Measurements from ENCODE around the gene PTPN14. TPM values are rescaled to one million over a fixed set of nuclear protein-coding genes. Genes with fewer than 3 reads are reported as not detected.
"Not testable (repeated sequence)": the region's sequence is repeated elsewhere in the genome, so short reads cannot be mapped to it uniquely, and the experiment has no call there.

PTPN14 gene
- total RNA-seq, 2 donors from 2014 or later = 13.5 to 23.5 TPM

DNA sequence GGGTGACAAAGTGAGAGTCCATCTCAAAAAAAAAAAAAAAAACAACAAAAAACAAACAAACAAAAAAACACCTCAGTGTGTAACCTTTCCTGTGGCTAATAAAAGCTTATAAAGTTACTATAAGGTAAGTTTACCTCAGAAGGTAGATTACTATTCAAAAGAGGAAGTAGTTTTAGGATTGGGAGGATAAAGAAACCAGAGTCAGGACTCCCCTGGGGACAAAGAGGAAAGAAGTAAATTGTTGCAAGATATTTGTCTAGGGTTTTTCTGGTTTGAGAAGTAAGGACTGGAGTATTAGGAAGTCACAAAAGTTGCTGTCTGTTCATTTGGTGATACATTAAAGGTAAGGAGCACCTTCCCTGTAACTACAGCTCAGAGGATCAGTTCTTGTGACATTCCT, 27.8 kb upstream of the PTPN14 start:
- no peak overlapping the region for H3K27ac Mint-ChIP-seq
- no peak for ATAC-seq (replicated peaks in 1 of 2)
- no peak overlapping the region for H3K4me3 Mint-ChIP-seq
- H3K9me3 Mint-ChIP-seq = peaks cover 7 to 14% of the 10 kb centered on the region in 2 donors
- no peaks in the 10 kb centered on the region for H3K27me3 Mint-ChIP-seq (ENCODE audit: low read depth)
- no peak for DNase-seq
- H3K4me1 Mint-ChIP-seq (ENCODE audit: low read depth) = peaks cover 8% of the 10 kb centered on the region
- H3K36me3 Mint-ChIP-seq (ENCODE audit: insufficient read depth in 2 of 2) = peaks cover 13 to 19% of the 10 kb centered on the region in 2 donors

DNA sequence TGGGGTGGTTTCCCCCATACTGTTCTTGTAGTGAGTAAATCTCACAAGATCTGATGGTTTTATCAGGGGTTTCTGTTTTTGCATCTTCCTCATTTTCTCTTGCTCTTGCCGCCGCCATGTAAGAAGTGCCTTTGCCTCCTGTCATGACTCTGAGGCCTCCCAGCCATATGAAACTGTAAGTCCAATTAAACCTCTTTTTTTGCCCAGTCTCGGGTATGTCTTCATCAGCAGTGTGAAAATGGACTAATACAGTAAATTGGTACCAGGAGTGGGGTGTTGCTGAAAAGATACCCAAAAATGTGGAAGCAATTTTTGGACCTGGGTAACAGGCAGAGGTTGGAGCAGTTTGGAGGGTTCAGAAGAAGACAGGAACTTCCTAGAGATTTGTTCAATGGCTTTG, 24.7 kb upstream of the PTPN14 start:
- Mint-ChIP-seq H3K36me3 (ENCODE audit: insufficient read depth in 2 of 2) (peaks cover 13 to 19% of the 10 kb centered on the region in 2 donors), H3K9me3 (peaks cover 7 to 14% of the 10 kb centered on the region in 2 donors)
- H3K4me3 Mint-ChIP-seq; H3K4me1 Mint-ChIP-seq (ENCODE audit: low read depth); H3K27me3 Mint-ChIP-seq (ENCODE audit: low read depth); DNase-seq; ATAC-seq (replicated peaks in 1 of 2); H3K27ac Mint-ChIP-seq: not testable (repeated sequence)

DNA sequence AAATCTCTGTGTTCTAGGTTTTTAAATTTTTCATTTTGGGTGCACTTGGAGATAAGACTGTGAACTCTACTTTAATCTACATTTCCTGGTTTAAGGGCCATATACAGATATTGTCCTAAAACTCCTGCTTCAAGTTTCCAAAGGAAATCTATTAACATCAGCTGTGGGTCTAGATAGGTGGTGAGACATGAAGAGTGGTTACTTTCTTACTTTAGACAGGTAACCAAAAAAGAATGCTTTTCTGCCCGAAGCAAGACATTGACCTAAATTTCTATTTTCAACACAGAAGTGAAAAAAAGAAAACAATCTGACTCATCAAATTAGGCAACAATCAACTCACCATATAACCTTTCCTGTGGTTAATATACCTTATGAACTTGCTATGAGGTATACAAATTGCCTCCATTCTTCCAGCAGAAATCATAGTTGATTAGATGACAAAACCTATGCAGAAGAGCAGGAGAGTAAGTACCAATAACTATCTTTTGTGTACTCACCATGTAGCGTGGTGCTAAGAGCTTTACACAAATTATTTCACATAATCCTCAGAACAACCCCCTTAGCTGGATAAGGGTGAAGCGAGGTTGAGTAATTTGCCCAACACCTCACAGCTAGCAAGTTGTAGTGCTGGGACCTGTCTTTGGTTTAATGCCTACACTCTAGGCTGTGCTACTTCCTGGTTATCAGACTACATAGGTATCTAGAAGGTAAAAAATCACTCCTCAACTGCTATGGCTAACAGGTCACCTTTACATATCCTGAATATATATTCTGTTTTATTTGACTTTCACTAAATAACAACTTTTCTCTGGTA, 23.4 kb upstream of the PTPN14 start:
- Mint-ChIP-seq H3K4me3 (no peak overlapping the region), H3K27ac (no peak overlapping the region), H3K9me3 (peaks cover 7 to 14% of the 10 kb centered on the region in 2 donors), H3K27me3 (ENCODE audit: low read depth) (peaks cover 7% of the 10 kb centered on the region), H3K36me3 (ENCODE audit: insufficient read depth in 2 of 2) (peaks cover 13 to 19% of the 10 kb centered on the region in 2 donors), H3K4me1 (ENCODE audit: low read depth) (peaks cover 7% of the 10 kb centered on the region)
- ATAC-seq (replicated peaks in 1 of 2) = no peak
- no peak for DNase-seq

DNA sequence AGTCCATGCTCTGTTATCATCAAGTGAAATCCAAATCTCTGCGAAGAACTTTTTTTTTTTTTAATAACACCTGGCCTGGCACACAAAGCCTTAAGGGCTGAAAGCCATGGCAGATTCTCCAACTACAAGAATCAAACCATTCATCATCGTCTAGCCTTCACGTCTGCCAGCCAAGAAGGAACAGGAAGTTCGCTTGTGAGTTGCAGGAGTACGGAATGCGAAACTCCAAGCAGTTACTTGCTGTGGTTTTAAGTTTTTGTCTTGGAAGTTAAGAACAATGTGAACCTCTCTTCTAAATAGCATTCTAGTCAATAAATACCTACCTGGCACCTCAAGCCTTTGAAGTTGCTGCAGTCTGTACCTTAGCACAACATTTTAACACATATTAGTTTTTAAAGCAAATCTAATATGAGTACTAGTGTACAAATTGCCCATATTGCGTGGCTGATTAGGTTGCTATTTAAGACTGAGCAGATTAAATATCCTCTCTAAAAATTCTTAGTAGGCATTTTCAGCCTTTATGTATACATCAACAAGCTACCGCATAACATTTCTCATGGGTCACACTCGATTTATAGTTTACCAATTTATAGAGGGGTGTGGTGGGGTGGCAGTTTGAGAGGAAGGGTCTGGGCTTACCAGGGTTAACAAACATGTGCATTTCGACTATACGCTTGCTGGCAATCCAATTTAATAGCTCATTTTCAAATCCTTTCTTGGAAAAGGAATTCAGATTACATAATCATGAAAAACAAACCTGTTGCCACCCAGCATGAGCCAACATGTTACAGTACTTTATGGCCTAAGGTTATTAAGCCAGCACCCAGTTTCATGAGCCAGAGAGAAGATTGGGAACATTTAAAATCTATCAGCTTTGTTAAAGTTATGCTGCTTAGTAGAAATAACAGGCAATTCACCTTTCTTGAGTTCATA, 22.2 kb upstream of the PTPN14 start:
- Mint-ChIP-seq H3K27ac (no peak overlapping the region), H3K4me3 (no peak overlapping the region), H3K36me3 (ENCODE audit: insufficient read depth in 2 of 2) (peaks cover 13 to 19% of the 10 kb centered on the region in 2 donors), H3K4me1 (ENCODE audit: low read depth) (peaks cover 15% of the 10 kb centered on the region), H3K9me3 (peaks cover 7 to 14% of the 10 kb centered on the region in 2 donors), H3K27me3 (ENCODE audit: low read depth) (peaks cover 14% of the 10 kb centered on the region)
- DNase-seq (no peak), ATAC-seq (replicated peaks in 1 of 2) (no peak)

DNA sequence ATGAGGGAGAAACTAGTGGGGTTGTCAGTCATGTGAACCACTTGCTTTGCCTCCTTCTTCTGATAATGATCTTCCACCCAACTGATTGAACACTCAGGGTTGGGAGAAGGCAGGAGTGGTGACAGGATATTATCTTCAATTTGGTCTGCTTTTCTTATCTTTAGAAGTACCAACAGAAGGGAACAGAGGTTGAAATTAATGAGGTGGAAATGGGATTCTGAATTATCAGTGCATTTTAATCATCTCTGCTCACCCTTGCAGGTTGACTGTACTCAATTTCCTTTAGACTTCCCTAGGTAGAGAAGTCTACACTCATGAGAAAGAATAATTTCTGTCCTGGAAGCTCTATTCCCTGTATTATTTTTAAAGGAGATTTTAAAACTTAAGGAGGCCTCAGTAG, 19.9 kb upstream of the PTPN14 start:
- peaks cover 6% of the 10 kb centered on the region in 2 donors for H3K36me3 Mint-ChIP-seq (ENCODE audit: insufficient read depth in 2 of 2)

DNA sequence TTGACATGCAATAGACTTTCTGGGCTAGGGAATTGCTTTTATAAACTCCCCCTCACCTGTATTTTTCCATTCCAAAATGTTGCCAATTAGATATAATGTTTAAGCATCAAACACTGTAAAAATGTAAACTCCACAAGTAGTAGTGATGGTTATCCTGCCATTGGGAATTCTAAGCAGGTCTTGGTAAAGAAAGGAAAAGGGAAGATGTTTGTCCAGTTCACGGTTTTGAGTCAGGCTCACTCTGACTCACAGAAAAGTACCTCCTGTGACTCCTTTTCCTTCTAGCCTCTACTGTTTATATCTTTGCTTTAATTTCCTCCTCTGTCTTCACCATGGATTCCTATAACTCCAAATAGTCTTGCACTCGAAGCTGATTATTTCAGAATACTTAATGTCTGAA, 19.0 kb upstream of the PTPN14 start:
- H3K36me3 Mint-ChIP-seq (ENCODE audit: insufficient read depth in 2 of 2) = no peaks in the 10 kb centered on the region
- H3K27ac Mint-ChIP-seq = no peak overlapping the region
- H3K27me3 Mint-ChIP-seq (ENCODE audit: low read depth) = peaks cover 14% of the 10 kb centered on the region
- peaks cover 15% of the 10 kb centered on the region for H3K4me1 Mint-ChIP-seq (ENCODE audit: low read depth)
- H3K9me3 Mint-ChIP-seq = no peaks in the 10 kb centered on the region
- no peak overlapping the region for H3K4me3 Mint-ChIP-seq
- DNase-seq = no peak
- ATAC-seq (replicated peaks in 1 of 2) = no peak

More for the DNA sequence above, 19.9 kb upstream of the PTPN14 start:
- no peak for ATAC-seq (replicated peaks in 1 of 2)
- H3K27me3 Mint-ChIP-seq (ENCODE audit: low read depth) = peaks cover 14% of the 10 kb centered on the region
- H3K4me3 Mint-ChIP-seq = no peak overlapping the region
- peaks cover 2 to 5% of the 10 kb centered on the region in 2 donors for H3K9me3 Mint-ChIP-seq
- DNase-seq = no peak
- H3K4me1 Mint-ChIP-seq (ENCODE audit: low read depth) = peaks cover 15% of the 10 kb centered on the region
- H3K27ac Mint-ChIP-seq = no peak overlapping the region

DNA sequence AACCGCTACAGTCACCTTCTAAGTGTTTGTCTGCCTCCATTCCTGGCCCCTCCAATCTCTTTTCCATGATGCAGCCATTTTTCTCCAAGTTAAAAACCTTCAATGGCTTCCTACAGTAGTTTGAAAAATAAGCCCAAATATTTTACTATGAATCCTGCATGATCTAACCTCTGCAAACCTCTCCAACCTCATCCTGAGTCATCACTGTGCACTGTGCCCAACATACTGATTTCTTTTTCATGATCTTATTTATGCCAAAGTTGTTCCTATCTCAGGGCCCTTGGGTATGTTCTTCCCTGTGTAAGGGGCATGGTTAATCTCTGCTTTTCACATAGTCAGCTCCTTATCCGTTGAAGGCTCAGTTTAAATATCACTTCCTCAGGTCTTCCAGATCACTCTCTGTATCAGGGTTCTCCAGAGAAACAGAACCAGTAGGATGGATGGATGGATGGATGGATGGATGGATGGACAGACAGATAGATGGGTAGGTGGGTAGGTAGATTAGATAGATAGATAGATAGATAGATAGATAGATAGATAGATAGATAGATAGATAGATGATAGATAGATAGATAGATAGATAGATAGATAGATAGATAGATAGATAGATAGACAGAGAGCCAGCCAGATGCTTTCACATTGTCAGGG, 18.1 kb upstream of the PTPN14 start:
- H3K4me3 Mint-ChIP-seq = no peak overlapping the region
- peaks cover 15% of the 10 kb centered on the region for H3K4me1 Mint-ChIP-seq (ENCODE audit: low read depth)
- H3K27me3 Mint-ChIP-seq (ENCODE audit: low read depth) = peaks cover 14% of the 10 kb centered on the region
- H3K9me3 Mint-ChIP-seq = no peaks in the 10 kb centered on the region
- no peaks in the 10 kb centered on the region for H3K36me3 Mint-ChIP-seq (ENCODE audit: insufficient read depth in 2 of 2)
- DNase-seq (no peak), ATAC-seq (replicated peaks in 1 of 2) (peak; percentile 54 to 63)
- no peak overlapping the region for H3K27ac Mint-ChIP-seq

DNA sequence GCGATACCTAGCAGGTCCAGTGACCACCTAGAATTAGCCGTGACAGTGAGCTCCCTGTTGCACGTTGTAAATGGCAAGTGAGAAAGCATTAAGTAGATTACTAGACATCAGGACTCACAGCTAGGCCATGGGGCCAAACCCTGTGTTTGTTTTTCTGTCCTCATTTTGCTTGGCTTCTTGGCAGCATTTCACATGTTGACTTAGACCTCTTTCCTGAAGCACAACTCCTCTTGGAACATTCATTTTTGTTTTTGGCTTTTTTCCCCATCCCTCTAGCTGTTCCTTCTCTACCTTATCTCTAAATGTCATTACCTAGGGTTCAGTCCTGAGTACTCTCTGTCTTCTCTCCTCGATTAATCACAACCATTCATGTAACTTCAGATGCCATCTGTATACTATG, 16.9 kb upstream of the PTPN14 start:
- no peaks in the 10 kb centered on the region for H3K36me3 Mint-ChIP-seq (ENCODE audit: insufficient read depth in 2 of 2)
- no peak for ATAC-seq (replicated peaks in 1 of 2)

DNA sequence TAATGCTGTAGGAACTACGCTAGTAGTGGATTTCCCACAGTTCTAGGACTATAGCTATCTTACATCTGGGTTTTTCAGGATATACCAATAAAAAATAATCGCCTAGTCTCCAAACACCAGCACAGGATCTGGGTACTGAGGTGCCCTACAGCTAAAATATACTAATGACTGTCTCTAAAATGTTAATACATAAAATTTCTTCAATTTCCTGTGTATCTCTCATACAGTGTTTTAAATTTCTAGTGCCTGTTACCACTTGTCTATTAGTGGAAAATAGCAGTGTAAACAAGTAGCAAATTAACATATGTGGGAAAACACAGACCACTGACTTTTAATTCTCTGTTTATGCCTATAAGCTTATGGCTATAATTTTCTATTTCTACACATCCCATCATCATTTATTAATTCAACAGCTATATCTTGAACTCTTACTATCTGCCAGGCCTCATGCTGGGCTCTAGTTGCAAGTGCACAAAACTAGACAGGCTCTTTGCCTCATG, 16.1 kb upstream of the PTPN14 start:
- no peak overlapping the region for H3K27ac Mint-ChIP-seq
- ATAC-seq (replicated peaks in 1 of 2) = no peak
- H3K27me3 Mint-ChIP-seq (ENCODE audit: low read depth) = peaks cover 14% of the 10 kb centered on the region

More for the DNA sequence above, 16.9 kb upstream of the PTPN14 start:
- H3K4me3 Mint-ChIP-seq = no peak overlapping the region
- H3K4me1 Mint-ChIP-seq (ENCODE audit: low read depth) = peaks cover 15% of the 10 kb centered on the region
- peaks cover 14% of the 10 kb centered on the region for H3K27me3 Mint-ChIP-seq (ENCODE audit: low read depth)
- H3K27ac Mint-ChIP-seq = no peak overlapping the region
- DNase-seq = no peak
- H3K9me3 Mint-ChIP-seq = no peaks in the 10 kb centered on the region

DNA sequence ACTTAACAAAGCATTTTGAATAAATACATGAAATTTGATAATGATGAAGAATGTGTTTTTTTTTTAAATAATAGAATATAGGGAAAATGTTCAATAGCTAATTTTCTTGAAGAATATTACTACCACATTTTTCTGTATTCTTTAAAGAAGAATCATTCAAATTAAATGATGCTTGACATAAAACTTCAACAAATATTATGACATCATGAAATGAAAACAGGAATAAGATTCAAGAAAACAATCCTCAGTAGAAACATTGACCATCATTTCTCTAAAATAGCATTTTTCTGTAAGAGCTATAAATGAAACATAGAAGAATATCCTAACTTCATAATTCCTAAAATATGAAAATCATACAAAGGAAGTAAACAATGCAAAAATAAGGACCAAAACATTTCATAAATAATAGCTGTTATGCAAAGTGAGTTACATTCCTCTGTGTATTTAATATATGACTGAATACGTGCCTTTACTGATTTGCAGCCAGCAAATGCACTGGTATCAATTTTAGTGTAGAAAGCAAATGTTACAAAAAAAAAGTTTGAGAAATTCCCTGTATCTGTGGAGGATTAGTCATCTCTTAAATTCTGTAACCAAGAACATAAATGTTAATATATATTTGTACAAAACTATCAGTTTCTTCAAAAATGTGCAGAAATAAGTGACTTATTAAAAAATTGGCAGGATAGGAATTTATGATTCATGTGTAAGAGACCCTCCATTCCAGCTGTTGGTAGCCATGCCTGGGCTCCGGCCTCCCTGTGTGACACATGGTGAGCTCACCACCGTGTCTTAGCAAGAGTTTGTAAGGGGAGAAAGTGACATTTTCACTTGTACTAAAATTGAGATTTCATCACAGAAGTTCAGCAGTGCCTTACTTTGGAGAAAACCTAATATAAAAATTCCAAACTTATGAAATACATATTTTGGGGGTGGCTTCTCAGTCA, 15.0 kb upstream of the PTPN14 start:
- H3K27ac Mint-ChIP-seq = no peak overlapping the region
- no peaks in the 10 kb centered on the region for H3K9me3 Mint-ChIP-seq
- no peak overlapping the region for H3K4me3 Mint-ChIP-seq

More for the DNA sequence above, 16.1 kb upstream of the PTPN14 start:
- no peak overlapping the region for H3K4me3 Mint-ChIP-seq
- DNase-seq = no peak
- peaks cover 15% of the 10 kb centered on the region for H3K4me1 Mint-ChIP-seq (ENCODE audit: low read depth)
- H3K36me3 Mint-ChIP-seq (ENCODE audit: insufficient read depth in 2 of 2) = no peaks in the 10 kb centered on the region
- no peaks in the 10 kb centered on the region for H3K9me3 Mint-ChIP-seq

DNA sequence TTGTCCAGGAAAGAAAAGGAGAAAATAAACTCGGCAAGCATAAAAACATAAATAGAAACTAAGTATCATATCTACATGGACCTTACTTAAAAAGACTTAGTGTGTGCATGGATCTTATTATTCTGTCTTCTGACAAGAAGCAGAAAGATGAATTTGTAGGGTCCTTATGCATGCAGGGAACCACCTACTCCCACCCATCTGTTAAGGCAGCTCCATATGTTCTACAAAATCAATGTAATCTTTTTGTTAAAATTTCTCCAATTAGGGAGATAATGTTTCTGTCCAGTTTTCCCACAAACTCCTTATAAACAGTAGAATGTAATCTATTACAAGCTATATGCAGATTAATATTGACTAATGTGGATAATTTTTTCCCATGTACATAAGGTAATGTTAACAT, 13.9 kb upstream of the PTPN14 start:
- DNase-seq (no peak), ATAC-seq (replicated peaks in 1 of 2) (no peak)
- Mint-ChIP-seq H3K27ac (no peak overlapping the region), H3K27me3 (ENCODE audit: low read depth) (peaks cover 14% of the 10 kb centered on the region), H3K4me3 (no peak overlapping the region), H3K4me1 (ENCODE audit: low read depth) (peaks cover 9% of the 10 kb centered on the region), H3K36me3 (ENCODE audit: insufficient read depth in 2 of 2) (no peaks in the 10 kb centered on the region), H3K9me3 (no peaks in the 10 kb centered on the region)

More for the DNA sequence above, 15.0 kb upstream of the PTPN14 start:
- H3K4me1 Mint-ChIP-seq (ENCODE audit: low read depth) = peaks cover 15% of the 10 kb centered on the region
- DNase-seq (peak; percentile 29 to 41), ATAC-seq (replicated peaks in 1 of 2) (peak; percentile 87)
- no peaks in the 10 kb centered on the region for H3K36me3 Mint-ChIP-seq (ENCODE audit: insufficient read depth in 2 of 2)
- peaks cover 14% of the 10 kb centered on the region for H3K27me3 Mint-ChIP-seq (ENCODE audit: low read depth)

DNA sequence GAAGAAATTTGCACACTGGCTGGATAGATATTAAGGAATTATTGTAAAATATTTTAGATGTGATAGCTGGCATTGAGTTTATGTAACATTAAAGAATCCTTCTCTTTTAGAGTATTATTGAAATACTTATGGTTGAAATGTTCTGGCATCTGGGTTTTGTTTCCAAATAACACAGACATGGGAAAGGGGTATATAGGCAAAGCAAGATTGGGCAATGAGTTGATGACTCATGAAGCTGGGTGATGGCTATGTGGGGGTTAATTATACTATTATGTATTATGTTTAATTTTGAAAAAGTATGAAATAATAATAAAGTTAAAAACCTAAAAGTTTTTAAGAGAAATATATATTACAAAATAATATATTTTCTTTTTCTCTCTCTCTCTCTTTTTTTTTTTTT, 12.5 kb upstream of the PTPN14 start:
- Mint-ChIP-seq H3K9me3 (no peaks in the 10 kb centered on the region), H3K4me3 (no peak overlapping the region), H3K27me3 (ENCODE audit: low read depth) (peaks cover 16% of the 10 kb centered on the region), H3K4me1 (ENCODE audit: low read depth) (no peaks in the 10 kb centered on the region), H3K27ac (no peak overlapping the region), H3K36me3 (ENCODE audit: insufficient read depth in 2 of 2) (no peaks in the 10 kb centered on the region)
- DNase-seq (no peak), ATAC-seq (replicated peaks in 1 of 2) (no peak)

All from activated T-cell treated with anti-CD3 and anti-CD28 coated beads, Interleukin-2, amount 50 U/mL, for 72 hours (primary cell).